Adrenal gland (tissue), 12 donors: Measurements from ENCODE around the gene WDCP. TPM values are rescaled to one million over a fixed set of nuclear protein-coding genes. Genes with fewer than 3 reads are reported as not detected.

Source experiments
- DNase-seq, 7 donors: peaks; one replicate each; pipeline ENCODE4 v3.0.0-alpha.2; 2019 to 2020
- H3K27ac ChIP-seq, 5 donors: fragments of 200-600 bp; sonication (generic) in 4 of 5; 1 replicate in 3 of 5; 2 replicates in 2 of 5; pipeline versions ENCODE4 v1.5.1 to v1.8.0; 2016 to 2020; ENCODE audit warnings: mild to moderate bottlenecking in 1 of 5
- H3K27me3 ChIP-seq: fragments of 200-600 bp; 2 replicates; pipeline ENCODE4 v1.8.0; 2021
- H3K36me3 ChIP-seq, 2 donors: fragments of 200-600 bp; replicated peaks in 1 of 2; 1 replicate in 1 of 2; 2 replicates in 1 of 2; pipeline versions ENCODE4 v1.5.1 to v1.8.0; 2018 to 2022
- H3K4me1 ChIP-seq, 2 donors: fragments of 200-600 bp; replicated peaks in 1 of 2; 1 replicate in 1 of 2; 2 replicates in 1 of 2; pipeline versions ENCODE4 v1.5.1 to v1.8.0; 2018 to 2021
- H3K4me3 ChIP-seq, 4 donors: fragments of 200-600 bp; sonication (generic) in 3 of 4; one replicate each; pipeline ENCODE4 v1.5.1; 2016 to 2018
- H3K9me3 ChIP-seq, 3 donors: fragments of 200-600 bp; sonication (generic) in 1 of 3; replicated peaks in 1 of 3; 1 replicate in 2 of 3; 2 replicates in 1 of 3; pipeline versions ENCODE4 v1.5.1 to v1.8.0; 2016 to 2021
- POLR2A ChIP-seq, 2 donors: fragments of 450-650 bp; IDR thresholded peaks; one replicate each; pipeline ENCODE4 v1.6.1; 2017; ENCODE audit warnings: antibody characterized with exemption in 2 of 2, mild to moderate bottlenecking in 2 of 2, moderate library complexity in 1 of 2
- whole genome bisulfite sequencing, 4 donors: extraction: QIAGEN DNeasy Blood & Tissue Kit in 2 of 4; methylation state at CpG; one replicate each; pipeline versions ENCODE4 v1.1.5 to v1.1.7; 2013 to 2017; 5-methylcytosine and 5-hydroxymethylcytosine counted together
- intact Hi-C, 2 donors: fragments of 100-400 bp; cut with DNase I; formaldehyde crosslinking; loops; one replicate each; pipeline versions ENCODE4 v1.14.1 to v1.15.0; 2022 to 2023
- polyA plus RNA-seq, 3 donors: library from polyadenylated mRNA; stranded (reverse); fragments of 200-250 nt in 2 of 3; fragments of 350-450 nt in 1 of 3; fragmentation: Illumina TruSeq in 1 of 3; extraction: RNeasy Lipid Tissue Mini Kit (QIAGEN cat#74804) in 1 of 3; gene quantifications; one replicate each; pipeline ENCODE4 v1.2.3, GENCODE V29; 2013 to 2014
- total RNA-seq, 9 donors: library from RNA; depleted of rRNA in 4 of 9; stranded (reverse); fragments of >200 nt in 4 of 9; fragments of 120-200 nt in 1 of 9; fragmentation: NEBNext Ultra II Directional in 1 of 9; extraction: Animal tissue kit (Norgen Biotek cat#: 25700) in 1 of 9; gene quantifications; one replicate each; pipeline versions ENCODE4 v1.1.0 to v1.2.4, GENCODE V29; 2013 to 2023
- TF ChIP-seq, protein P1 (sequence below), 6 experiments: fragments of 450-650 bp in 4 of 6; fragments of 200-600 bp in 2 of 6; sonication (generic) in 1 of 6; IDR thresholded peaks; 1 replicate in 5 of 6; 2 replicates in 1 of 6; pipeline versions ENCODE4 v1.5.1 to v1.8.0; 2016 to 2021; ENCODE audit warnings: antibody characterized with exemption in 6 of 6, mild to moderate bottlenecking in 2 of 6, moderate library complexity in 1 of 6
- donor health status: healthy with polysubstance abuse.
- donor health status: Bipolar disorder and iron deficiency.
- donor health status: DM: yes; HTN: yes; CAD: no.
- donor health status: DM: no; HTN: no; CAD: no.
- donor health status: DM: no; HTN: no; CAD: no.
- donor health status: DM: yes; HTN: yes; CAD: no.

The WDCP gene
- total and polyA plus RNA-seq, 12 donors, result 1.9 to 18.0 (median 11.0) TPM

DNA sequence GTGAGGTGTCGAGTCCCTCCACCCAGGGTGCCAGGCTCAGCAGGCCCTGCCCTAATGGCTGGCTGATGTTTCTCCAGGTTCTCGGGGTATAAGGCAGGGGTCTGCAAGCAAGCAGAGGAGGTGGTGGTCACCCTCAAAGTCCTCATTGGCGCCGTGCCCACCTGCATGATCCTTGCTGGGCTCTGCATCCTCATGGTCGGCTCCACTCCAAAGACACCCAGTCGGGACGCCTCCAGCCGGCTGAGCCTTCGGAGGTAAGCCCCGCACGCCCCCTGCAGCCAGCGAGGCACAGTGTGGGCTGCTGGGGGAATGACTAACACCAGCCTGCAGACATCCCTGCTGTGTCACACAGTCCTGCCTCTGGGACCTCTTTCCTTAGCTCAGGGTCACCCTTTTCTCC lies 23.2 kb downstream of the WDCP start:
- Histone ChIP-seq H3K36me3 (peaks cover 0 to 3% of the 10 kb centered on the region in 2 donors), H3K27me3 (no peaks in the 10 kb centered on the region), H3K4me1 (no peaks in the 10 kb centered on the region), H3K9me3 (no peaks in the 10 kb centered on the region), H3K27ac (no peak overlapping the region), H3K4me3 (no peak overlapping the region)
- no peak for DNase-seq
- TF ChIP-seq POLR2A (IDR thresholded peaks at IDR 0.05), result no peak
- TF ChIP-seq, protein P1, sequence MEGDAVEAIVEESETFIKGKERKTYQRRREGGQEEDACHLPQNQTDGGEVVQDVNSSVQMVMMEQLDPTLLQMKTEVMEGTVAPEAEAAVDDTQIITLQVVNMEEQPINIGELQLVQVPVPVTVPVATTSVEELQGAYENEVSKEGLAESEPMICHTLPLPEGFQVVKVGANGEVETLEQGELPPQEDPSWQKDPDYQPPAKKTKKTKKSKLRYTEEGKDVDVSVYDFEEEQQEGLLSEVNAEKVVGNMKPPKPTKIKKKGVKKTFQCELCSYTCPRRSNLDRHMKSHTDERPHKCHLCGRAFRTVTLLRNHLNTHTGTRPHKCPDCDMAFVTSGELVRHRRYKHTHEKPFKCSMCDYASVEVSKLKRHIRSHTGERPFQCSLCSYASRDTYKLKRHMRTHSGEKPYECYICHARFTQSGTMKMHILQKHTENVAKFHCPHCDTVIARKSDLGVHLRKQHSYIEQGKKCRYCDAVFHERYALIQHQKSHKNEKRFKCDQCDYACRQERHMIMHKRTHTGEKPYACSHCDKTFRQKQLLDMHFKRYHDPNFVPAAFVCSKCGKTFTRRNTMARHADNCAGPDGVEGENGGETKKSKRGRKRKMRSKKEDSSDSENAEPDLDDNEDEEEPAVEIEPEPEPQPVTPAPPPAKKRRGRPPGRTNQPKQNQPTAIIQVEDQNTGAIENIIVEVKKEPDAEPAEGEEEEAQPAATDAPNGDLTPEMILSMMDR (IDR thresholded peaks at IDR 0.05), result no peak
- intact Hi-C loops, result no loop called here
- 84 to 90% (median 88%) methylated on average over 9 to 12 of the region's 12 CpGs for WGBS, 4 donors

DNA sequence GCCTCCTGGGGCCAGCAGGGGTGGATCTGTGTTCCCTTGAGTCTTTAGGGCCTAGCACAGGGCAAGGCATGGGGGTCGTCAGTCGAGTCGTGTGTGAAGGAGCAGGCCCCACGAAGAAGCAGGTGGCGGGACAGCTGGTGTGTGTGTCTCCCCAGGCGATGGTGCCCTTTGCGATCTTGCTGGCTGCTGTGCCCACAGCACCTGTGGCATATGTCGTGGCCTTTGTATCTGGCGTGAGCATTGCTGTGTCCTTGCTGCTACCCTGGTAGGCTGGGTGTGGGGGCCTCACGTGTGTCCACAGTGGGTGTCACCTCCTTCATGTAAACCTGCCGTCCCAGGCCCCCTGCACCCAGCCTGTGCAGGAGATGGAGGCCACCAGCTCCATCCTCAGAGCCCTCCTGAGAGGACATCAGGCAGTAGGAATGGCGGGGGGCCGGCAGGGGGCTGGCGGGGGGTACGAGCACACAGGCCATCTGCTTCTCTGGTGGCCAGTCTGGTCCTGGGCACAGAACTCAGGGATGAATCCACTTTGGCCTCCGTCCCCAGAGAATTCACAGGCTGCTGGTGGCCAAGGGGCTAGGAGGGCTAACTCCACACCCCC lies 24.1 kb downstream of the WDCP start:
- Histone ChIP-seq H3K36me3 (no peaks in the 10 kb centered on the region), H3K9me3 (no peaks in the 10 kb centered on the region), H3K4me1 (no peaks in the 10 kb centered on the region), H3K27me3 (no peaks in the 10 kb centered on the region), H3K4me3 (no peak overlapping the region), H3K27ac (no peak overlapping the region)
- intact Hi-C loops, result no loop called here
- whole genome bisulfite sequencing, 4 donors, result 86 to 94% (median 90%) methylated on average over 7 to 16 of the region's 16 CpGs
- no peak for TF ChIP-seq POLR2A (IDR thresholded peaks at IDR 0.05)
- TF ChIP-seq, protein P1 (IDR thresholded peaks at IDR 0.05), result no peak
- no peak for DNase-seq

DNA sequence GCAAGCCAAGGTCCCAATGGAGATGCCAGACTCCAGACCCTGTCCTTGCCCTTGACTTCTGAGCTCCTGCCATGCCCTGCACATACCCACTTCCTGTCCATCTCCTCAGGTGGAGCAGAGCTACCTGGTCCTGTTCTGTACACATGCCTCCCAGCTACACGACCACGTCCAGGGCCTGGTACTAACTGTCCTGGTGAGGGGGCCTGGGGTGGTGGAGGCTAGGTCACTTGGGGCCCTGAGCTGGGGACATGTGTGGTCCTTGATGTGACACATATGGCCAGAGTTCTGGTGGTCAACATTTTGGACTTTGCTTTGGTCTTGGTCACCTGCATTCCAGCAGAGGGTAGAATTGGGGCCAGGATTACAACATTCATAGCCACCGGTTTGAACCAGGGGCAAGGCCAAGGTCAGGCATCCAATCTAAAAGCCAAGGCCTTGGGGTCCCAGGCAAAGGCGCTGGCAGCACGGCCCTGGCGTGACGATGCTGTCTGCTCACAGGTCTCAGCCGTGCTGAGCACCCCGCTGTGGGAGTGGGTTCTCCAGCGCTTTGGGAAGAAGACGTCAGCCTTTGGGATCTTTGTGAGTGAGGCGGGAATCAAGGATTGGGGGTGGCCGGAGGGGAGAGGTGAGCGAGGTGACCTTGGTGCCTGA lies 24.7 kb downstream of the WDCP start:
- intact Hi-C loops, result no loop called here
- no peaks in the 10 kb centered on the region for H3K36me3 ChIP-seq
- no peaks in the 10 kb centered on the region for H3K27me3 ChIP-seq
- no peak overlapping the region for H3K4me3 ChIP-seq
- WGBS, 4 donors, result 80 to 88% (median 87%) methylated on average over 12 to 14 of the region's 14 CpGs
- TF ChIP-seq, protein P1 (IDR thresholded peaks at IDR 0.05), result no peak
- TF ChIP-seq POLR2A (IDR thresholded peaks at IDR 0.05), result no peak
- DNase-seq, result no peak
- no peak overlapping the region for H3K27ac ChIP-seq
- no peaks in the 10 kb centered on the region for H3K4me1 ChIP-seq
- H3K9me3 ChIP-seq, result no peaks in the 10 kb centered on the region

DNA sequence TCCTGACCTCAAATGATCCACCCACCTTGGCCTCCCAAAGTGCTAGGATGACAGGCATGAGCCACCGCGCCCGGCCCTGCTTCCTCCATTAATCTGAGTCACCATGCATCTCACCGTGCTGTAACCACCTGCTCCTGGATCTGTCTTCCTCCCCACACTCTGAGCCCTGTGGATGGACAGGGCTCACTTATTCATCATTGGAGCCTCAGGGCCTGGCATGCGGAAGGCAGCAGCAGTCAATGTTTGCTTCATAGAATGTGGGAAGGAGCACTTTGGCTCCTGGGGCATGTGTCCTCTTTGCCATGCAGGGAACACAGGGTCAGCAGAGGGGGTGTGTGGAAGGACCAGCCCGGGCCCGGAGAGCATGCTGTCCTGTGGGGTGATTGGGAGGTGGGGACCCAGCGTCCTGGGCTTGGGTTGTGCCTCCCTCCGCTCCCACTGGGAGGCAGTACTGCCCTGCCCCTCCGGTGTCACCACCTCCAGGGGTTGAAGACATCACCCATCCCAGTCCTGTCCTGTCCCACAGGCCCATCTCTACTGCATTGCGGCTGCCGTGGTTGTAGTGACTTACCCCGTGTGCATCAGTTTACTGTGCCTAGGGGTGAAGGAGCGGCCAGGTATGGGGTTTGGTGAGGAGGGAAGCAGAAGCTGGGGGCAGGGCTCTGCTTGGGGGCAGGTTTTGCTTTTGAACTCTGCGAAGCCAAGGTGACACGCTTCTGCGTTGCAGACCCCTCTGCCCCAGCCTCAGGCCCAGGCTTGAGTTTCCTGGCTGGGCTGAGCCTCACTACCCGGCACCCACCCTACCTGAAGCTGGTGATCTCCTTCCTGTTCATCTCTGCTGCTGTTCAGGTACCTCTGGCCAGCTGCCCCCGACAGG lies 25.8 kb downstream of the WDCP start:
- Histone ChIP-seq H3K4me1 (no peaks in the 10 kb centered on the region), H3K4me3 (no peak overlapping the region), H3K27ac (no peak overlapping the region), H3K9me3 (no peaks in the 10 kb centered on the region), H3K36me3 (no peaks in the 10 kb centered on the region), H3K27me3 (no peaks in the 10 kb centered on the region)
- TF ChIP-seq POLR2A (IDR thresholded peaks at IDR 0.05), result no peak
- TF ChIP-seq, protein P1 (IDR thresholded peaks at IDR 0.05), result peak in 3 of 6 experiments; percentile 12 to 29 (median 25)
- intact Hi-C loops, result no loop called here
- DNase-seq, result peak in 1 of 7 donors; percentile 8
- 83 to 92% (median 85%) methylated on average over 13 to 19 of the region's 19 CpGs for WGBS, 4 donors
